Daoy (cell line): Measurements from ENCODE around the gene NLRP6. TPM values are rescaled to one million over a fixed set of nuclear protein-coding genes. Genes with fewer than 3 reads are reported as not detected.
"Not testable (repeated sequence)": the region's sequence is repeated elsewhere in the genome, so short reads cannot be mapped to it uniquely, and the experiment has no call there.

Source experiments
- DNase-seq: peaks from one replicate; pipeline ENCODE4 v3.0.0-alpha.2; 2015; ENCODE audit warnings: low read depth
- total RNA-seq: library from RNA; depleted of rRNA; stranded (reverse); fragments of >200 nt; shearing (Covaris generic); gene quantifications from 2 replicates; pipeline ENCODE4 v1.2.3, GENCODE V29; 2014; rRNA removed

Gene NLRP6
- total RNA-seq: not detected in 2 replicates

DNA sequence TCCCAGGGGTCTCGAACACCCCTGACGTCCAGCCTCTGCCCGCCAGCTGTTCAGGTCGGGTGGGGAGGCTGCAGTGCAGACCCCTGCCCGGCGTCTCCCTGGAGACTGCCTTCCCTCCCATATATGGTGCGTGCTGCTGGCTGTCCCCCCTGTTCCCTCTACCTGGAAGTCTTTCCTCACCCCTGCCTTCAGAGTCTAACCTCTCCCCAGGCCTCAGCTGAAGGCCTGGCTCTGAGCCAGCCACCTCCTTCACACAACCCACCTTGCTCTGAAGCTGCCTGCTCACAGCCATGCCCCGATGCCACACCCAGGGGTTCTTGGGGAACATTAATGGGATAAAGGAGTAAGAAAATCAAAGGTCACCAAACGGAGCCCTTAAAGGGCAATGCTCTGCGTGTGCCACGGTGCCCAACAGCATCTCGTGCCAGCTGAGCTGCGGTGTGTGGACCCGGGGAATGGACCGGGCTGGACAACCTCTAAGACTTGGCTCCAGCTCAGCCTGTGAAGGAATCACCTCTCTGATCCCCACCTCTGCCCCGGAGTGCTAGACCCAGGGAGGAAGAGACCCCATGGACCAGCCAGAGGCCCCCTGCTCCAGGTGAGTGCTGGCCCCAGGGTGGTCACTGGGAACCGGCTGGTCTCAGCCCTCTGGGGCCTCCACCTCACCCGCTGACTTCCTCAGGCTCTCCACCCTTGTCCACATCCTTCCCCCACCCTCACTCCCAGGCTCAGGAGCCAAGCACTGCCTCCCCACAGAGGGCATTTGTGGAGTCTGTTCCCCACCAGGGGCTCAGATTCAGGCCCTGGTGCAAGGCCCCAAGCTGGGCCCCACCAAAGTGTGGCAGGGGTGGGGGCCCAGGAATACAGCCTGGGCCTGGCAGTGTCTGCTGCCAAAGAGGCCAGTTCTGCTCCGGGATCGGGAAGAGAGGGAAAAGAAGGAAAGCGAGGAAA lies at the start of gene NLRP6:
NLRP6 (plus strand) TSS at position 407 of the 951 bp plus-strand sequence; CDS start at position 570, 163 bp downstream.
- no peak for DNase-seq

GRCh38 chr11:230431-230830 lies 47.8 kb upstream of the NLRP6 start:
- DNase-seq: no peak

DNA sequence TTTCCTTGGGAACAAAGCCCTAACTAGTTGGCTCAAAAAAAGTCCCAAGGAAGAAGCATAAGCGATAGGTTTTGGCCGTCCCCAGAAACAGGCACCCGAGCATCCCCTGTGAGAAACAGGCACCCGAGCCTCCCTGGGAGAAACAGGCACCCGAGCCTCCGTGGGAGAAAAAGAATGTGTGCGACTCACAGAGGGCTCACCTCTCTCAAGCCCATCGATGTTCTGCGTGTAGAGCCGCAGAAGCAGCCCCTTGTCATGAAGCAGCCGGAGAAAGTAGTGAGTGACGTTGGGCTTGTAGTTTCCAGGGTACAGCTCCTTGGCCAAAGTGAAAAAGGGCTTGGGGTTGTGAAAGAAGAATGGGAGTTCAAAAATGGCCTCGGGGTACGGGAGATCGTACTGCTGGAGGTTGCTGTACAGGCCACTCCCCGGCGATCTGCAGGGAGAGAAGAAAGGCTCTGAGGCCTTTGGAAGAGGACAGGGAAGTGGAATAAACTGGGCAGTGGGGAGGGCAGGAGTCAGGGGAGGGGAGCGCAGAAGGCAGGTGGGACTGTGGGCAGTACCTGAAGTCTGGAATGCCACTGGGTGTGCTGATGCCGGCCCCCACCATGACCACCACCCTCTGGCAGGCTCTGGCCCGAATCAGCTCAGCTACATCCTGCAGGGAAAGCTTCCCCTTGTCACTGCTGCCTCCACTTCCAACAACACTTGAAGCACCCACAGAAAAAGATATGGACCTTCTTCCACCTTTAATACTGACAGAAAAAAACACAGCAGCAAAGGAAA lies 45.2 kb upstream of the NLRP6 start:
- no peak for DNase-seq

DNA sequence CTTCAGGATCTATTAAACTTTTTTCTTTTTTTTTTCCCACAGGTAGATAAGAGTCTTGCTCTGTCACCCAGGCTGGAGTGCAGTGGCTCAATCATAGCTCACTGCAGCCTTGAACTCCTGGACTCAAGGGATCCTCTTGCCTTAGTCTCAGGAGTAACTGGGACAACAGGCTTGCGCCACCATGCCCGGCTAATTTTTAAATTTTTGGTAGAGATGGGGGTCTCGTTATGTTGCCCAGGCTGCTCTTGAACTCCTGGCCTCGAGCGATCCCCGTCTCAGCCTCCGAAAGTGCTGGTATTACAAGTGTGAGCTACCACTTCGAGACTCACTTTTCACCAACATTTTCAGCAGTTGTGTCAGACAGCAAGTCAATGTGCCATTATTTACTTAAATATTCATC lies 43.0 kb upstream of the NLRP6 start:
- no peak for DNase-seq

- no peak for DNase-seq
Measured at GRCh38 chr11:235609-235996, 42.6 kb upstream of the NLRP6 start.

DNA sequence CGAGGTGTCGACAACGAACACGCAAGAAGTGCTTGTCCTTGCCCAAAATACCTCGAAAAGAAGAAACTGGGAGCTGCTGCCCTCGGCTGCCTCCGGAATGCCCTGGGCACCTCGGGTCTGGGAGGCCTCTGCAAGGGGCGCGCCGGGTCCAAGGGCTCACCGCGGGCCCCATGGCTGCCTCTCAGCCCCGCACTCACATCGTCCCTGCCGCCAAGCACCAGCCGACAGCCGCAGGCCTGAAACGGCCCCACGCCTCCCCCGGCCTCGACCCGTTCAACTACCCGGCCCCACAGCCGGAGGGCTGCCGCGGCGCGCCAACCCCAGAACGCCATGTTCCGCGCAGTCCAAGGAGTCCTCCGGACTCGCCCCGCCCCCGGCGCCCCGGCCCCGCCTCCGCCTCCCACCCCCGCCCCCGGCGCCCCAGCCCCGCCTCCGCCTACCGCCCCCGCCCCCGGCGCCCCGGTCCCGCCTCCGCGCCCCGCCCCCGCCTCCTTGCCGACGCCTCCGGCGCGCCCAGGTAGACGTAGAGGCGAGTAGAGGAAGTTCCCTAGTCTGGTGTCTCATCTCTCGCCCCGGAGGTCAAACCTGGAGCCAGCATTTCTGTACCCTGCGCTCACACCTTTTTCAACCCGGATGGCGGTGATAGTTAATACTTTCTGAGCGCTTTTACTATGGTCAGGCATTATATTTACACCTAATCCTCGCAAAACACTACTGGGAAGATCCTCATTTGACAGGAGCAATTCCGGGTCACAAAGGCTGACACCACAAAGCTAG lies 42.0 kb upstream of the NLRP6 start, which contains the start of gene SIRT3:
SIRT3 (minus strand) TSS at position 346 of the 777 bp plus-strand sequence; CDS start at position 332, 14 bp downstream.
- DNase-seq: peak; percentile 87

GRCh38 chr11:236774-237767 lies 41.1 kb upstream of the NLRP6 start, which contains the start of gene PSMD13:
Gene PSMD13 (plus strand): TSS chr11:236976. CDS start chr11:237050, 74 bp downstream.
- peak; percentile 91 for DNase-seq

- not testable (repeated sequence) for DNase-seq
Measured at GRCh38 chr11:238346-238745, 39.9 kb upstream of the NLRP6 start.

GRCh38 chr11:240315-240714 lies 37.9 kb upstream of the NLRP6 start:
- no peak for DNase-seq

GRCh38 chr11:241634-242033 lies 36.6 kb upstream of the NLRP6 start:
- DNase-seq: no peak

GRCh38 chr11:244376-244775 lies 33.8 kb upstream of the NLRP6 start:
- DNase-seq: no peak

- DNase-seq: no peak
Measured at GRCh38 chr11:249062-249461, 29.1 kb upstream of the NLRP6 start.

GRCh38 chr11:250274-250673 lies 27.9 kb upstream of the NLRP6 start:
- DNase-seq: no peak

DNA sequence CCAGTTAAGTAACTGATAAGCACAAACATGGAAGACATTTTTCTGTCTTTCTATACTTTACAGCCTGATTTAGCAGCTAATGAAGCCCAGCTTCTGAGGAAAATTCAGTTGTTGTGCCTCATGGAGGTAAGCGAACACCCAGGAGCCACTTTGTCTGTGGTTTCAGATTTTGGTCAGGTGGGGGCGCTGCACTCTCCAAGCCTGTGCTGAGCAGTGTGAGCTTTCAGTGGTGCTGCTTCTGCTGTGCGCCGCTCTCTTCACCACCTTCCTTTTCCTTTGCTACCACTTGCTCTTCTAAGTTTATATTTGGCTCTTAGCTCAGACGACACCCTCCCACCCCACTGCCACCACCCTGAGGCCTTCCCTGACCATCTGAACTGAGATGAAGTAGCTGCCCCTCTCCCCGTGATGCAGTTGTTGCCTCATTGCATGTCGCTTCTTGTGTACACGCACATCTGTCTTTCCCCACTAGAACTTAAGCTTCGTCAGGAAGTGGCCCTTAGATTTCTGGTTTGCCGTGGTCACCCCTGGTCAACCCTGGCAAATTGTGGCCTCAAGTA lies 27.4 kb upstream of the NLRP6 start:
- DNase-seq: peak; percentile 41

- DNase-seq: no peak
Measured at GRCh38 chr11:251550-251949, 26.7 kb upstream of the NLRP6 start.

GRCh38 chr11:252666-253065 lies 25.5 kb upstream of the NLRP6 start:
- DNase-seq: no peak

GRCh38 chr11:253160-253885 lies 24.9 kb upstream of the NLRP6 start:
- DNase-seq: no peak

- DNase-seq: no peak
Measured at GRCh38 chr11:253886-254270, 24.3 kb upstream of the NLRP6 start.

- no peak for DNase-seq
Measured at GRCh38 chr11:255176-255575, 23.0 kb upstream of the NLRP6 start.
